Measurements from ENCODE around the gene TTC16.

TTC16 gene

GRCh38 chr9:127698985-127699670, 16.8 kb upstream of the TTC16 start:
- DNase-seq = no peak

- DNase-seq = no peak
Measured at GRCh38 chr9:127700140-127700539, 15.7 kb upstream of the TTC16 start.

GRCh38 chr9:127700594-127701255, 15.2 kb upstream of the TTC16 start:
- DNase-seq = no peak

- no peak for DNase-seq
Measured at GRCh38 chr9:127703289-127703946, 12.5 kb upstream of the TTC16 start.

- no peak for DNase-seq
Measured at GRCh38 chr9:127705577-127706379, 10.1 kb upstream of the TTC16 start.

- DNase-seq = no peak
Measured at GRCh38 chr9:127706836-127707241, 9.0 kb upstream of the TTC16 start, which contains the start of gene CFAP157. TSS of gene CFAP157 (plus strand) at chr9:127706988. CDS start at chr9:127707032, 44 bp downstream.

GRCh38 chr9:127707766-127708165, 8.1 kb upstream of the TTC16 start:
- DNase-seq = no peak

GRCh38 chr9:127708952-127709587, 6.8 kb upstream of the TTC16 start:
- DNase-seq = no peak

- DNase-seq = no peak
Measured at GRCh38 chr9:127710204-127710783, 5.6 kb upstream of the TTC16 start.

GRCh38 chr9:127711226-127711701, 4.6 kb upstream of the TTC16 start:
- DNase-seq = no peak

GRCh38 chr9:127711831-127712274, 4.0 kb upstream of the TTC16 start:
- DNase-seq = no peak

GRCh38 chr9:127712371-127712770, 3.5 kb upstream of the TTC16 start:
- DNase-seq = no peak

- no peak for DNase-seq
Measured at GRCh38 chr9:127712867-127713266, 3.0 kb upstream of the TTC16 start.

GRCh38 chr9:127714020-127714750, 1.7 kb upstream of the TTC16 start:
- DNase-seq = no peak

- DNase-seq = no peak
Measured at GRCh38 chr9:127714951-127715469, 869 bp upstream of the TTC16 start.

- DNase-seq = no peak
Measured at GRCh38 chr9:127716412-127716811, 533 bp downstream of the TTC16 start.

GRCh38 chr9:127717766-127718165, 1.9 kb downstream of the TTC16 start:
- no peak for DNase-seq

GRCh38 chr9:127720031-127720864, 4.4 kb downstream of the TTC16 start:
- no peak for DNase-seq

- DNase-seq = no peak
Measured at GRCh38 chr9:127720865-127721227, 5.0 kb downstream of the TTC16 start.

- no peak for DNase-seq
Measured at GRCh38 chr9:127721391-127721821, 5.5 kb downstream of the TTC16 start.

Data from NCI-H1048 (cell line).